Myocyte (in vitro differentiated cells): ENCODE data around the gene MROH7. TPM values are rescaled to one million over a fixed set of nuclear protein-coding genes. Genes with fewer than 3 reads are reported as not detected.
"Not testable (repeated sequence)": the region's sequence is repeated elsewhere in the genome, so short reads cannot be mapped to it uniquely, and the experiment has no call there.

Source experiments
- DNase-seq: peaks from one replicate; pipeline ENCODE4 v3.0.0-alpha.2; 2012; ENCODE audit warnings: low read depth
- total RNA-seq: library from RNA; depleted of rRNA; stranded (reverse); fragments of >200 nt; gene quantifications from 2 replicates; pipeline ENCODE4 v1.2.3, GENCODE V29; 2014

Gene MROH7
- total RNA-seq, 1 donor from 2014 or later: 1.2 TPM

- peak; percentile 76 for DNase-seq
Measured at GRCh38 chr1:54609301-54609921, 32.2 kb upstream of the MROH7 start.

- no peak for DNase-seq
Measured at GRCh38 chr1:54610048-54610447, 31.5 kb upstream of the MROH7 start.

GRCh38 chr1:54610601-54611580, 30.7 kb upstream of the MROH7 start:
- no peak for DNase-seq

DNA sequence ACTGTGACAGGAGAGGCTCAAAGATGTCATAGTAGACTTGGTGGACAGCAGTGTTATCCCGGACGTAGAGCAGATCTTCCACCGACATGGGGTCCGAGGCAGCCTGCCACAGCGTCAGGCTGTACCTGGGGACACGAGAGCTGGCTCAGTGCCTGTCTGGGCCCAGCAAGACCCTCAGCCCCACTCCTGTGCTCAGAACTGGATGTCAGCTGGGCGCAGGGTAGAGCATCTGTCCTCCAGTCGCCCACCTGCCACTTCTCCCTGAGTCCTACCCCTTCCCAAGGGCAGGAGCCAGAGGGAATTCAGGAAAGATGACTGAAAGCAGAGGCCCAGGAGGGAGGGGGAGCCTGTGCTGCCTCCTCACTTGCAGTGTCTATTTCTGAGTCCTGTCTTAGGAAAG, 30.0 kb upstream of the MROH7 start:
- DNase-seq: no peak

GRCh38 chr1:54614024-54614423, 27.6 kb upstream of the MROH7 start:
- no peak for DNase-seq

DNA sequence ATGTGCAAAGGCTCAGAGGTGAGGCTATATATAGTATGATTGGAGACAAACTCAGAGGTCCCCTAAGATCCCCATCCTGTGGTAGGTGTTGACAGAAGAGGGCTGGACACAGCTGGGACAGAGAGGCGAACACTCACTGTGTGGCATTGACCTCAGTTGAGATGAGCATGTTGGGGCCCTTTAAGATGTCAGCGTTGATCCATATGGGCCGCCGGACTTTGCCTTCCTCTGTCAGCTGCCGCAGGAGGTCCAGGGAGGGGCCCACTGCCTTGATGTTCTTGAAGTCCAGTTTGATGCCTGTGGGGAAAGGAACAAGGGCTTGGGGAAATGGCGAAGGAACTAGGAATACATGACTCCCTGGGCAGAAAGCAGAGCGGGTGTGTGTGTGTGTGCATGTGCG, 27.0 kb upstream of the MROH7 start:
- no peak for DNase-seq

DNA sequence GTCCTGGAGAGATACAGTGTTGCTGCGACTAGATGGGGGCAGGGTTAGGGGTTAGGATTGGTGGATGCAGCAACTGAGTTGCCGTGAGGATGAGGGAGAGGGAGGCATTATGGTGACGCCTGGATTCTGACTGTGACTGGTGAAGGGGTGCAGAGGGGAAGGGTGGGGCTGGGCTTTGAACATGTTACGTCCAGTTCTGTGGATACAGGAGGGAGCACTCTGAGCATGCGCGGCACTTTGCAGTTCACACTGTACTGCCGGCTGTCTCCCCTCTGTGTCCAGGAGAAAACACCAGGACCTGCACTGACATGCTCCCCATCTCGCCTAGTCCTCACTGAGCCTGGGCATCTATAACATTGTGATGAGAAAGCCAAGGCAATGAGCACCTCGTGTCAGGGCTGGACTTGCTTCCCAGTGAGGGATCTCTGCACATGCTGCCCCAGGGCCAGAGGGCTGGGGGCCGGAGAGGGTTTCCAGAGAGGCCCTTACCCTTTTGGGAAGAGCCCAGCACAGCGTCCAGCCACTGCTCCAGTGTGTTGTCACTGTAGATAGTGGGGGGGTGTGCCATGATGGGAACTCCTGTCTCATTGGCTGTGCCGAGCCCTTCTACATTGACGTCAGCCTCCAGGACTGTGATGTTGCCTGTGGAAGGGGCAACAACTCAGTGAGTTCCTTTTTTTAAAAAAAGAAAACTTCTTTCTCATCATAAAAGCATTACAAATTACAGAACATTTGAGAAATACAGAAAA, 25.9 kb upstream of the MROH7 start:
- DNase-seq: no peak

DNA sequence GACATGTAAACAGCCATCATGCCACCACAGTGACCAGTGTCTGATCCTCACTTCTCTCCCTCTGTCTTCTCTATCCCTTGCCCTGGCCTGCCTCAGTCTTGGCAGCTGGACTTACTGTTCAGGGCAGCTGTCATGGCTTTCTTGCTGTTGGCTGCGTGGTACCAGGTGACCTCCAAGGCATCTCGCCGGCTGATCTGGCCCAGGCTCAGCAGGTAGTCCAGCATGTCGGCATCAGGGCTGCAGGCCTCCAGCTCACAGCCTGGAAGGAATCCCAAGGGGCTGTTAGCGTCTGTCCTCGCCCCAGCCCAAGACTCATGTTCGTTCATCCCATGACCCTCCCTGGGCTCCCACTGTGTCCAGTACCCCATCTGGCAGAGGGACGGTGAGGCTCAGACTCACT, 21.8 kb upstream of the MROH7 start:
- peak; percentile 52 for DNase-seq

DNA sequence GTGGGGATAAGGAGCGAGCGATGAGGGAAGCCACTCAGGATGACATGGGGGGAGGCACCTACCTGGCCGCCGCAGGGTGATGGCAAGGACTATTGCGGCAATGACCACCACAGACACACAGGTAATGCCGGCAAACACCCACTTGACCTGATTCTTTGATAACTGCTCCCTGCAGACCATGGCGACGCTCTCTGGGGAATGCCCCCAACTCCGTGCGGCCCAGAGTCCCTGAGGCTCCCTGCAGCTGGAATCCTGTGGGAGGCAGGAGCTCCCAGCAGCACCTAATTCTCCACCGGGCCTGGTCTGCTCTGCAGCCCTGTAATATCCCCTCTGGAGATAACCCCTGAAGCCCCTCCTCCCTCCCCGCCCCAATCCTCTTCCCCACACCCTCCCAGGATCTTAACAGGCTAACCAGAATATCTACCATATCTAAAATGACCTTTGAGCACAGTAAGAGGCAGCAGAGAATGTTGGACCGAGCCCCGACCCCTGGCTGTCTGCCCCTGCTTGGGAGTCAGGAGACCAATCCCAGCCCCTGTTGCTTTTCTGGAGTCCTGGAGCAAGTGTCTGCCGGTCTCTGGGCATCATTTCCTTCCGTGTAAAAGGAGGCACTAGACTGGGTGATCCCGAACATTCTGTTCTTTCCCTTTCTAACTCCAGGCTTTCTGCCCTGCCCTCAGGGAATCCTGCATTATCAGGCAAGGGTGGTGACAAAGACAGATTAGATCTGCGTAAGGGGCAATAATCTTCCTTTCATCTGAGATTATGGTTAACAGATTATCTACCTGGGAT, 18.2 kb upstream of the MROH7 start, which contains the start of gene FAM151A:
Gene FAM151A (minus strand): TSS at position 310 of the 792 bp plus-strand sequence. CDS start 130 bp downstream, at position 180.
- DNase-seq: no peak

- DNase-seq: no peak
Measured at GRCh38 chr1:54624466-54625464, 16.8 kb upstream of the MROH7 start.

DNA sequence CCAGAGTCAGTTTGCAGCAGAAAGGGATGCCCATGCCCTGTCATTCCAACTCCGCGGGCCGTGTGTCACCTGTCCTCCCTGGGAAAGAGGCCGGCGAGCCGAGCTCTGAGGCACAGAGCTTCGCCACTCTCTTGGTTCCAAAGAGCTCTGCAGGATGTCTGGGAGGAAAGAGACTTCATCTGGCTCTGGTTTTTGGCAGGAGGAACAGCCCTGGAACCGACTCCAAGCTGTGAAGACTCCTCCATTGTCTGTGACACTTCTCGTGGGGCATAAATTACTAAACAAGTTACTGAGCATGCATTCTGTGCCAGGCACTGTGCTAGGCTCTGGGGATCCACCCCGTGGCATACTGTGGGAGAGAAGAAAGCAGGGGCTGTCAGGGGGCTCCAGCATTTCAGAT, 14.4 kb upstream of the MROH7 start:
- DNase-seq: no peak

GRCh38 chr1:54635804-54636203, 5.8 kb upstream of the MROH7 start:
- not testable (repeated sequence) for DNase-seq

- not testable (repeated sequence) for DNase-seq
Measured at GRCh38 chr1:54636461-54637446, 4.8 kb upstream of the MROH7 start.

GRCh38 chr1:54640361-54640760, 1.2 kb upstream of the MROH7 start:
- DNase-seq: no peak

- DNase-seq: no peak
Measured at GRCh38 chr1:54643736-54644135, 2.1 kb downstream of the MROH7 start.

- DNase-seq: no peak
Measured at GRCh38 chr1:54645806-54646676, 4.5 kb downstream of the MROH7 start.
